Stimulated activated CD8-positive, alpha-beta memory T cell treated with anti-CD3 and anti-CD28 coated beads, Interleukin-2, amount 100 ng/mL, for 48 hours (primary cell): ENCODE data around the gene UPF1.
A peak's percentile ranks its signal among the peaks of the same experiment; 100 is the strongest.

Source experiments
- DNase-seq, 2 donors: peaks; one replicate each; pipeline ENCODE4 v3.0.0-alpha.2; 2020; ENCODE audit warnings: low read depth in 2 of 2

The UPF1 gene

GRCh38 chr19:18831524-18832305, at the start of gene UPF1:
TSS of gene UPF1 (plus strand) at chr19:18831959. CDS start at chr19:18832210, 251 bp downstream.
- DNase-seq: peak; percentile 92 to 97

- no peak for DNase-seq
Measured at GRCh38 chr19:18782559-18783225, 49.1 kb upstream of the UPF1 start.

- no peak for DNase-seq
Measured at GRCh38 chr19:18783958-18784785, 47.6 kb upstream of the UPF1 start.

- no peak for DNase-seq
Measured at GRCh38 chr19:18784786-18785120, 47.0 kb upstream of the UPF1 start.

- peak; percentile 70 to 86 for DNase-seq
Measured at GRCh38 chr19:18785179-18786124, 46.3 kb upstream of the UPF1 start.

GRCh38 chr19:18788529-18789421, 43.0 kb upstream of the UPF1 start:
- DNase-seq: no peak

GRCh38 chr19:18789422-18789869, 42.3 kb upstream of the UPF1 start:
- DNase-seq: no peak

- DNase-seq: no peak
Measured at GRCh38 chr19:18789883-18790565, 41.7 kb upstream of the UPF1 start.

GRCh38 chr19:18790566-18791314, 41.0 kb upstream of the UPF1 start, which contains the start of gene COMP:
TSS of gene COMP (minus strand) at chr19:18791305. CDS start at chr19:18791269, 36 bp downstream.
- no peak for DNase-seq

- DNase-seq: no peak
Measured at GRCh38 chr19:18791315-18791678, 40.5 kb upstream of the UPF1 start.

GRCh38 chr19:18792661-18793060, 39.1 kb upstream of the UPF1 start:
- DNase-seq: no peak

GRCh38 chr19:18793144-18794028, 38.4 kb upstream of the UPF1 start:
- no peak for DNase-seq

GRCh38 chr19:18794029-18794313, 37.8 kb upstream of the UPF1 start:
- DNase-seq: no peak

GRCh38 chr19:18794692-18795091, 37.1 kb upstream of the UPF1 start:
- no peak for DNase-seq

GRCh38 chr19:18795540-18795939, 36.2 kb upstream of the UPF1 start:
- no peak for DNase-seq

GRCh38 chr19:18796239-18796638, 35.5 kb upstream of the UPF1 start:
- DNase-seq: no peak

GRCh38 chr19:18798384-18799352, 33.1 kb upstream of the UPF1 start:
- DNase-seq: no peak
